GM12864 (cell line): ENCODE data around the gene KLB.

Experiments used
- DNase-seq: peaks from one replicate; pipeline ENCODE4 v3.0.0-alpha.2; 2011; ENCODE audit warnings: low read depth
- H3K4me3 ChIP-seq: 2 replicates; pipeline ENCODE4 v1.5.1; 2011; ENCODE audit warnings: mild to moderate bottlenecking, low read depth, low read length, control low read depth
- TF ChIP-seq, protein P1 (sequence below): IDR thresholded peaks from 2 replicates; pipeline ENCODE4 v1.5.1; 2011; ENCODE audit warnings: low read depth, mild to moderate bottlenecking, moderate library complexity, low read length, control low read depth, inconsistent platforms; ENCODE audit errors: missing control alignments

The KLB gene

DNA sequence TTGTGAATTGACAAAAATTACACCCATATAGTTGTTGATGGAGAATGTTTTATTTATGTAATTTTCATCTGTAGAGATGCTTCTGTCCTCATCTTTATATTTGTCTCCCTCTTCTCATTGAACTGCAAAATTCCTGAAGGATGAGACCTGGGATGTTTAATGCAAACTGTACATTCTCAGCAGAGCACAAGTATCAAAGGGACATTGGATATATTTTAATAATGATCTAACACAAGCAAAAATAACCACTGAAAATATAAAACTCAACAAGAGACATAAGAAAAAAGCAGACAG is 91.9 kb downstream of the KLB start:
- DNase-seq = no peak
- H3K4me3 ChIP-seq = no peak overlapping the region
- TF ChIP-seq, protein P1, sequence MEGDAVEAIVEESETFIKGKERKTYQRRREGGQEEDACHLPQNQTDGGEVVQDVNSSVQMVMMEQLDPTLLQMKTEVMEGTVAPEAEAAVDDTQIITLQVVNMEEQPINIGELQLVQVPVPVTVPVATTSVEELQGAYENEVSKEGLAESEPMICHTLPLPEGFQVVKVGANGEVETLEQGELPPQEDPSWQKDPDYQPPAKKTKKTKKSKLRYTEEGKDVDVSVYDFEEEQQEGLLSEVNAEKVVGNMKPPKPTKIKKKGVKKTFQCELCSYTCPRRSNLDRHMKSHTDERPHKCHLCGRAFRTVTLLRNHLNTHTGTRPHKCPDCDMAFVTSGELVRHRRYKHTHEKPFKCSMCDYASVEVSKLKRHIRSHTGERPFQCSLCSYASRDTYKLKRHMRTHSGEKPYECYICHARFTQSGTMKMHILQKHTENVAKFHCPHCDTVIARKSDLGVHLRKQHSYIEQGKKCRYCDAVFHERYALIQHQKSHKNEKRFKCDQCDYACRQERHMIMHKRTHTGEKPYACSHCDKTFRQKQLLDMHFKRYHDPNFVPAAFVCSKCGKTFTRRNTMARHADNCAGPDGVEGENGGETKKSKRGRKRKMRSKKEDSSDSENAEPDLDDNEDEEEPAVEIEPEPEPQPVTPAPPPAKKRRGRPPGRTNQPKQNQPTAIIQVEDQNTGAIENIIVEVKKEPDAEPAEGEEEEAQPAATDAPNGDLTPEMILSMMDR = no peak
